HCT116 (cell line): Measurements from ENCODE around the gene ZNF777. TPM values are rescaled to one million over a fixed set of nuclear protein-coding genes. Genes with fewer than 3 reads are reported as not detected.

Experiments used
- ATAC-seq: fragments of 200-7000 bp; cut with Tn5 transposase; 2 replicates; pipeline ENCODE4 v1.9.1; 2020; ENCODE audit warnings: mild to moderate bottlenecking, moderate library complexity
- BruUV-seq: library from RNA; stranded (reverse); fragments of 400-500 nt; replicated peaks from 2 replicates; lab custom pipeline; 2021; lab: Mats Ljungman, UMichigan
- CTCF ChIA-PET: fragments of 300-600 bp; sonication (Branson Sonifier 250); formaldehyde crosslinking; loops from one replicate; lab custom pipeline; 2021; ENCODE audit warnings: antibody characterized with exemption; lab: Charles Lee
- POLR2A ChIA-PET: fragments of 300-600, 350-600 bp; sonication (Branson Sonifier 250); formaldehyde crosslinking; loops from one replicate; lab custom pipeline; 2021; ENCODE audit warnings: antibody characterized with exemption; lab: Charles Lee
- RAD21 ChIA-PET, 2 experiments: fragments of 300-600 bp; sonication (Branson Sonifier 250); formaldehyde crosslinking; loops; one replicate each; lab custom pipeline; 2023; ENCODE audit warnings: low total read pairs in 2 of 2; ENCODE audit not compliant: uncharacterized antibody in 2 of 2, unreplicated experiment in 2 of 2, low non-redundant PET in 1 of 2; lab: Charles Lee
- DNase-seq: peaks from one replicate; pipeline ENCODE4 v3.0.0-alpha.2; 2010; ENCODE audit warnings: low read depth, low spot score
- H2AFZ ChIP-seq: fragments of 200-600 bp; shearing (Covaris generic), sonication (generic); 2 replicates; pipeline ENCODE4 v1.6.1; 2017; ENCODE audit warnings: low read depth, mixed run types, mixed read lengths, antibody characterized with exemption, low read length; ENCODE audit not compliant: poor library complexity, severe bottlenecking
- H3K27ac ChIP-seq: 2 replicates; pipeline ENCODE4 v1.5.1; 2012; ENCODE audit warnings: low read depth, low read length
- H3K27me3 ChIP-seq: fragments of 200-600 bp; sonication (generic); 2 replicates; pipeline ENCODE4 v1.6.1; 2016; ENCODE audit warnings: mixed run types, low read length, mixed read lengths; ENCODE audit not compliant: insufficient read depth
- H3K36me3 ChIP-seq, 2 experiments: fragments of 200-500 bp in 1 of 2; fragments of 200-600 bp in 1 of 2; sonication (Bioruptor generic) in 1 of 2; sonication (generic) in 1 of 2; 2 replicates each; pipeline versions ENCODE4 v1.5.1 to v1.6.1; 2014 to 2016; ENCODE audit warnings: low read length in 2 of 2, inconsistent platforms in 1 of 2, mixed read lengths in 1 of 2, mixed run types in 1 of 2; ENCODE audit not compliant: insufficient read depth in 2 of 2, control insufficient read depth in 1 of 2
- H3K4me1 ChIP-seq, 2 experiments: fragments of 200-600 bp in 1 of 2; sonication (generic) in 1 of 2; 2 replicates each; pipeline versions ENCODE4 v1.5.1 to v1.6.1; 2012 to 2017; ENCODE audit warnings: low read length in 2 of 2, inconsistent platforms in 1 of 2, mild to moderate bottlenecking in 1 of 2, mixed read lengths in 1 of 2, mixed run types in 1 of 2, moderate library complexity in 1 of 2; ENCODE audit not compliant: insufficient read depth in 2 of 2, control insufficient read depth in 1 of 2
- H3K4me2 ChIP-seq: fragments of 200-600 bp; sonication (generic); 2 replicates; pipeline ENCODE4 v1.6.1; 2017; ENCODE audit warnings: mixed run types, low read length, mixed read lengths
- H3K4me3 ChIP-seq, 2 experiments: fragments of 200-600 bp in 1 of 2; sonication (generic) in 1 of 2; replicated peaks in 1 of 2; 2 replicates each; pipeline ENCODE4 v1.5.1; 2011 to 2016; ENCODE audit warnings: low read length in 2 of 2, control low read depth in 1 of 2, low read depth in 1 of 2, mild to moderate bottlenecking in 1 of 2, mixed read lengths in 1 of 2, mixed run types in 1 of 2
- H3K79me2 ChIP-seq: fragments of 200-600 bp; sonication (generic); 2 replicates; pipeline ENCODE4 v1.6.1; 2017; ENCODE audit warnings: mild to moderate bottlenecking, mixed run types, low read length, moderate library complexity, mixed read lengths; ENCODE audit not compliant: insufficient read depth
- H3K9ac ChIP-seq: fragments of 200-600 bp; sonication (generic); 2 replicates; pipeline ENCODE4 v1.6.1; 2016; ENCODE audit warnings: low read length, mixed read lengths
- H3K9me2 ChIP-seq: fragments of 200-600 bp; sonication (generic), shearing (Covaris generic); 2 replicates; pipeline ENCODE4 v1.6.1; 2017; ENCODE audit warnings: mixed run types, mild to moderate bottlenecking, moderate library complexity; ENCODE audit not compliant: insufficient read depth
- H3K9me3 ChIP-seq, 2 experiments: fragments of 200-500 bp in 1 of 2; fragments of 200-600 bp in 1 of 2; sonication (Bioruptor generic) in 1 of 2; sonication (generic) in 1 of 2; 2 replicates each; pipeline ENCODE4 v1.6.1; 2014 to 2017; ENCODE audit warnings: low read length in 2 of 2, mixed read lengths in 2 of 2, inconsistent platforms in 1 of 2, low read depth in 1 of 2, mild to moderate bottlenecking in 1 of 2, mixed run types in 1 of 2, moderate library complexity in 1 of 2; ENCODE audit not compliant: control insufficient read depth in 1 of 2, insufficient read depth in 1 of 2
- H4K20me1 ChIP-seq: fragments of 200-600 bp; sonication (generic), shearing (Covaris generic); 2 replicates; pipeline ENCODE4 v1.6.1; 2017; ENCODE audit warnings: mixed run types, mild to moderate bottlenecking, moderate library complexity; ENCODE audit not compliant: insufficient read depth
- CBX3 ChIP-seq: IDR thresholded peaks from 2 replicates; pipeline ENCODE4 v1.6.1; 2012; ENCODE audit warnings: low read depth
- CEBPB ChIP-seq: IDR thresholded peaks from 2 replicates; pipeline ENCODE4 v1.6.1; 2012; ENCODE audit warnings: low read depth
- EGR1 ChIP-seq: IDR thresholded peaks from 2 replicates; pipeline ENCODE4 v1.6.1; 2012; ENCODE audit warnings: low read depth
- EZH2 ChIP-seq: fragments of 200-600 bp; sonication (generic); IDR thresholded peaks from 2 replicates; pipeline ENCODE4 v1.6.1; 2017; ENCODE audit warnings: antibody characterized with exemption, mixed run types
- EZH2phosphoT487 ChIP-seq: fragments of 200-600 bp; IDR thresholded peaks from 2 replicates; pipeline ENCODE4 v1.6.1; 2018; ENCODE audit warnings: antibody characterized with exemption, borderline replicate concordance
- JUND ChIP-seq: IDR thresholded peaks from 2 replicates; pipeline ENCODE4 v1.6.1; 2012
- POLR2A ChIP-seq: IDR thresholded peaks from 2 replicates; pipeline ENCODE4 v1.7.0; 2011; ENCODE audit warnings: borderline replicate concordance; ENCODE audit not compliant: insufficient read depth, insufficient read length; ENCODE audit errors: extremely low read depth
- POLR2AphosphoS5 ChIP-seq: IDR thresholded peaks from 2 replicates; pipeline ENCODE4 v1.6.1; 2011; ENCODE audit warnings: mild to moderate bottlenecking, low read depth, low read length, moderate library complexity
- RAD21 ChIP-seq: IDR thresholded peaks from 2 replicates; pipeline ENCODE4 v1.6.1; 2012; ENCODE audit warnings: low read depth, mild to moderate bottlenecking
- REST ChIP-seq: IDR thresholded peaks from 2 replicates; pipeline ENCODE4 v1.6.1; 2012; ENCODE audit warnings: low read depth
- SRF ChIP-seq: IDR thresholded peaks from 2 replicates; pipeline ENCODE4 v1.6.1; 2012; ENCODE audit warnings: low read depth
- YY1 ChIP-seq: IDR thresholded peaks from 2 replicates; pipeline ENCODE4 v1.6.1; 2011; ENCODE audit warnings: low read length, low read depth, moderate library complexity, mild to moderate bottlenecking; ENCODE audit not compliant: insufficient replicate concordance; ENCODE audit errors: extremely low read depth
- ZBTB33 ChIP-seq: IDR thresholded peaks from 2 replicates; pipeline ENCODE4 v1.6.1; 2011; ENCODE audit warnings: mild to moderate bottlenecking, low read length, moderate library complexity; ENCODE audit not compliant: insufficient replicate concordance; ENCODE audit errors: extremely low read depth
- ZFX ChIP-seq: fragments of 450-650 bp; IDR thresholded peaks from 2 replicates; pipeline ENCODE4 v1.6.1; 2017
- ZNF274 ChIP-seq: fragments of 200-500 bp; sonication (Bioruptor generic); IDR thresholded peaks from 2 replicates; pipeline ENCODE4 v1.6.1; 2014; ENCODE audit warnings: mild to moderate bottlenecking, low read depth, low read length, inconsistent platforms
- intact Hi-C: fragments of 100-400 bp; cut with micrococcal nuclease; formaldehyde crosslinking; loops from 2 replicates; pipeline ENCODE4 v1.10.0; 2022
- total RNA-seq: library from RNA; stranded (reverse); gene quantifications from one replicate; pipeline ENCODE4 v1.2.1, GENCODE V29; 2021; ENCODE audit not compliant: unreplicated experiment
- TF ChIP-seq, protein P1 (sequence below), 3 experiments: fragments of 200-600 bp in 1 of 3; sonication (generic) in 1 of 3; IDR thresholded peaks in 2 of 3; conservative IDR thresholded peaks in 1 of 3; 2 replicates each; pipeline ENCODE4 v1.5.1; 2012 to 2017; ENCODE audit warnings: low read depth in 2 of 3, low read length in 2 of 3, antibody characterized with exemption in 1 of 3, borderline replicate concordance in 1 of 3, control low read depth in 1 of 3, mild to moderate bottlenecking in 1 of 3, mixed read lengths in 1 of 3, mixed run types in 1 of 3, moderate library complexity in 1 of 3; ENCODE audit not compliant: insufficient read depth in 1 of 3
- TF ChIP-seq, protein P2 (sequence below): IDR thresholded peaks from 2 replicates; pipeline ENCODE4 v1.6.1; 2012

ZNF777 gene
- total RNA-seq, 1 experiment from 2014 or later, result 15.6 TPM

- no peak overlapping the region for H3K27ac ChIP-seq
- no peaks in the 10 kb centered on the region for H4K20me1 ChIP-seq
- DNase-seq (no peak), ATAC-seq (no peak)
- BruUV-seq, result no TSS peak
- peaks cover 8 to 20% of the 10 kb centered on the region in 2 experiments for H3K4me1 ChIP-seq
- RAD21 ChIA-PET, result no interaction called here
- no peaks in the 10 kb centered on the region for H3K27me3 ChIP-seq
- no peak overlapping the region for H3K4me3 ChIP-seq
- H3K36me3 ChIP-seq, result peaks cover 15 to 16% of the 10 kb centered on the region in 2 experiments; a peak in 3 of 4 replicates
- CTCF ChIA-PET, result no interaction called here
- H3K9me2 ChIP-seq, result no peaks in the 10 kb centered on the region
- no peak for TF ChIP-seq EGR1
- no peak for TF ChIP-seq ZBTB33
- TF ChIP-seq, protein P1, sequence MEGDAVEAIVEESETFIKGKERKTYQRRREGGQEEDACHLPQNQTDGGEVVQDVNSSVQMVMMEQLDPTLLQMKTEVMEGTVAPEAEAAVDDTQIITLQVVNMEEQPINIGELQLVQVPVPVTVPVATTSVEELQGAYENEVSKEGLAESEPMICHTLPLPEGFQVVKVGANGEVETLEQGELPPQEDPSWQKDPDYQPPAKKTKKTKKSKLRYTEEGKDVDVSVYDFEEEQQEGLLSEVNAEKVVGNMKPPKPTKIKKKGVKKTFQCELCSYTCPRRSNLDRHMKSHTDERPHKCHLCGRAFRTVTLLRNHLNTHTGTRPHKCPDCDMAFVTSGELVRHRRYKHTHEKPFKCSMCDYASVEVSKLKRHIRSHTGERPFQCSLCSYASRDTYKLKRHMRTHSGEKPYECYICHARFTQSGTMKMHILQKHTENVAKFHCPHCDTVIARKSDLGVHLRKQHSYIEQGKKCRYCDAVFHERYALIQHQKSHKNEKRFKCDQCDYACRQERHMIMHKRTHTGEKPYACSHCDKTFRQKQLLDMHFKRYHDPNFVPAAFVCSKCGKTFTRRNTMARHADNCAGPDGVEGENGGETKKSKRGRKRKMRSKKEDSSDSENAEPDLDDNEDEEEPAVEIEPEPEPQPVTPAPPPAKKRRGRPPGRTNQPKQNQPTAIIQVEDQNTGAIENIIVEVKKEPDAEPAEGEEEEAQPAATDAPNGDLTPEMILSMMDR (IDR thresholded peaks at IDR 0.05 in 2 of 3, conservative IDR thresholded peaks at IDR 0.05 in 1 of 3; ENCODE audit: borderline replicate concordance in 1 of 3, insufficient read depth in 1 of 3, low read depth in 2 of 3, low read length in 2 of 3), result no peak
- TF ChIP-seq REST, result no peak
- no peak for TF ChIP-seq POLR2A
- TF ChIP-seq EZH2, result no peak
- TF ChIP-seq CEBPB, result no peak
- no peak for TF ChIP-seq ZNF274
- no peak for TF ChIP-seq JUND
- TF ChIP-seq ZFX, result no peak
- no peak for TF ChIP-seq YY1
- TF ChIP-seq, protein P2, sequence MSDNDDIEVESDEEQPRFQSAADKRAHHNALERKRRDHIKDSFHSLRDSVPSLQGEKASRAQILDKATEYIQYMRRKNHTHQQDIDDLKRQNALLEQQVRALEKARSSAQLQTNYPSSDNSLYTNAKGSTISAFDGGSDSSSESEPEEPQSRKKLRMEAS, result no peak
- no peak for TF ChIP-seq CBX3
- TF ChIP-seq POLR2AphosphoS5, result no peak
- TF ChIP-seq RAD21, result no peak
- no peak for TF ChIP-seq SRF
- TF ChIP-seq EZH2phosphoT487, result no peak
- no peaks in the 10 kb centered on the region for H3K9me3 ChIP-seq
- intact Hi-C loops, result no loop called here
- peaks cover 28% of the 10 kb centered on the region for H3K79me2 ChIP-seq
- H3K9ac ChIP-seq, result no peak overlapping the region
- H3K4me2 ChIP-seq, result no peak overlapping the region
- H2AFZ ChIP-seq, result no peak overlapping the region
- POLR2A ChIA-PET, result no interaction called here
Measured at GRCh38 chr7:149494738-149495368, 34.0 kb upstream of the ZNF777 start.
